ENCODE results near the gene TACR1. TPM values are rescaled to one million over a fixed set of nuclear protein-coding genes. Genes with fewer than 3 reads are reported as not detected.

TACR1 gene
- total RNA-seq, 1 experiment from 2014 or later, result not detected

DNA sequence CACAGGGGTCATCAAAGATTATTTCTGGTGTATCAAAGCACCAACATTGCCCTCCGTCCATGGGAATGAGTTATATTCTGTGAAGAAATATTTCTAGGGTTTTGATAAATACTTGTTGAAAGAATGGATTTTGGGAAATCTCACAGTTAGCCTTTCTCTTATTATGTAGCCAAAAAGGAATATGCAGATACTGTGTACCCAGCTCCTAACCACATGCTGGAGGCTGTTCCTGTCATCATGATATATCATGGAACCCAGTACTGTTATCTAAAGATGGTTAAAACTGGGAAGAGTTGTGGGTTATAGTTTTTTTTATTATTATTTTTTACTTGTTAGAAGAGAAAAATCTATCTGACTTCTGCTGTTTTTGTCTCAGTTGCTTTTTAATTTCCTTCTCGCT, 158.1 kb downstream of the TACR1 start:
- DNase-seq (ENCODE audit: low read depth, low spot score), result no peak
- CTCF ChIA-PET, result no interaction called here
- no TSS peak for BruUV-seq (replicated peaks)

More for the DNA sequence above, 158.1 kb downstream of the TACR1 start:
- Histone ChIP-seq H3K9me3 (ENCODE audit: control insufficient read depth in 1 of 2, insufficient read depth in 1 of 2, low read depth in 1 of 2, low read length in 2 of 2) (no peaks in the 10 kb centered on the region), H3K9ac (ENCODE audit: low read length) (no peak overlapping the region), H3K27ac (ENCODE audit: low read depth, low read length) (no peak overlapping the region), H3K9me2 (ENCODE audit: insufficient read depth) (no peaks in the 10 kb centered on the region; the same call in 1 of the 2 replicates), H3K4me1 (ENCODE audit: control insufficient read depth in 1 of 2, insufficient read depth in 2 of 2, low read length in 2 of 2) (no peaks in the 10 kb centered on the region), H3K27me3 (ENCODE audit: insufficient read depth, low read length) (peaks cover 22% of the 10 kb centered on the region), H3K36me3 (ENCODE audit: control insufficient read depth in 1 of 2, insufficient read depth in 2 of 2, low read length in 2 of 2) (no peaks in the 10 kb centered on the region), H3K4me2 (ENCODE audit: low read length) (no peak overlapping the region), H2AFZ (ENCODE audit: low read depth, low read length, poor library complexity, severe bottlenecking) (no peak overlapping the region), H3K4me3 (replicated peaks in 1 of 2; ENCODE audit: low read depth in 1 of 2, low read length in 2 of 2) (no peak overlapping the region), H4K20me1 (ENCODE audit: insufficient read depth) (no peaks in the 10 kb centered on the region), H3K79me2 (ENCODE audit: insufficient read depth, low read length) (no peaks in the 10 kb centered on the region)
- TF ChIP-seq, protein P1, sequence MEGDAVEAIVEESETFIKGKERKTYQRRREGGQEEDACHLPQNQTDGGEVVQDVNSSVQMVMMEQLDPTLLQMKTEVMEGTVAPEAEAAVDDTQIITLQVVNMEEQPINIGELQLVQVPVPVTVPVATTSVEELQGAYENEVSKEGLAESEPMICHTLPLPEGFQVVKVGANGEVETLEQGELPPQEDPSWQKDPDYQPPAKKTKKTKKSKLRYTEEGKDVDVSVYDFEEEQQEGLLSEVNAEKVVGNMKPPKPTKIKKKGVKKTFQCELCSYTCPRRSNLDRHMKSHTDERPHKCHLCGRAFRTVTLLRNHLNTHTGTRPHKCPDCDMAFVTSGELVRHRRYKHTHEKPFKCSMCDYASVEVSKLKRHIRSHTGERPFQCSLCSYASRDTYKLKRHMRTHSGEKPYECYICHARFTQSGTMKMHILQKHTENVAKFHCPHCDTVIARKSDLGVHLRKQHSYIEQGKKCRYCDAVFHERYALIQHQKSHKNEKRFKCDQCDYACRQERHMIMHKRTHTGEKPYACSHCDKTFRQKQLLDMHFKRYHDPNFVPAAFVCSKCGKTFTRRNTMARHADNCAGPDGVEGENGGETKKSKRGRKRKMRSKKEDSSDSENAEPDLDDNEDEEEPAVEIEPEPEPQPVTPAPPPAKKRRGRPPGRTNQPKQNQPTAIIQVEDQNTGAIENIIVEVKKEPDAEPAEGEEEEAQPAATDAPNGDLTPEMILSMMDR (IDR thresholded peaks at IDR 0.05 in 2 of 3, conservative IDR thresholded peaks at IDR 0.05 in 1 of 3; ENCODE audit: borderline replicate concordance in 1 of 3, insufficient read depth in 1 of 3, low read depth in 2 of 3, low read length in 2 of 3), result no peak
- TF ChIP-seq EZH2 (IDR thresholded peaks at IDR 0.05) (no peak), SIN3A (IDR thresholded peaks at IDR 0.05; ENCODE audit: low read depth) (no peak), RAD21 (IDR thresholded peaks at IDR 0.05; ENCODE audit: low read depth) (no peak), SRF (IDR thresholded peaks at IDR 0.05; ENCODE audit: low read depth) (no peak), POLR2A (IDR thresholded peaks at IDR 0.05; ENCODE audit: borderline replicate concordance, extremely low read depth, insufficient read depth, insufficient read length) (no peak), CEBPB (IDR thresholded peaks at IDR 0.05; ENCODE audit: low read depth) (no peak), CBX3 (IDR thresholded peaks at IDR 0.05; ENCODE audit: low read depth) (no peak), REST (IDR thresholded peaks at IDR 0.05; ENCODE audit: low read depth) (no peak), ZNF274 (IDR thresholded peaks at IDR 0.05; ENCODE audit: low read depth, low read length) (no peak), EZH2phosphoT487 (IDR thresholded peaks at IDR 0.05; ENCODE audit: borderline replicate concordance) (no peak)
- RAD21 ChIA-PET (ENCODE audit: low non-redundant PET in 1 of 2, low total read pairs in 2 of 2, uncharacterized antibody in 2 of 2, unreplicated experiment in 2 of 2), result no interaction called here
- ATAC-seq, result no peak
- intact Hi-C loops (cut with micrococcal nuclease), result no loop called here
- POLR2A ChIA-PET, result no interaction called here

Measured in HCT116 (cell line).